ENCODE measurements around the gene ELP1.

DNA sequence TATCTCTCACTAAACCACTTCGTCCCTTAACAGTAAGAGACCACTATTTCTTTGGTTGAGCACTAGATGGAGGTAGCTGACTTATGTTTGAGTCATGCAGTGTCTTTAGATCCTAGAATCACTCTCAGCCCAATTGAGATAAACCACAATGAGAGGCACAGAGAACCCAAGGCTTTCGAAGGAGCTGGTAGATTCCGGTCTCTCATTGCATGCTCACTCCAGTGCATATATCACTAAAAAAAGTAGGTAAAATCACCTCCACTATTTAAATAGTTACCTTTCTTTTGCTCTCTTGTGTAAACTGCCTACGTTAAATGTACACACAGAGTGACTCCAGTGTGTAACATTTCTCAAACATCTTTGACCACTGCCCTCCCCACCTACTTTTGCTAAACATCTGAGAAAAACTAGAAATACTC is 44.3 kb downstream of the ELP1 start:
- TF ChIP-seq, protein P1, sequence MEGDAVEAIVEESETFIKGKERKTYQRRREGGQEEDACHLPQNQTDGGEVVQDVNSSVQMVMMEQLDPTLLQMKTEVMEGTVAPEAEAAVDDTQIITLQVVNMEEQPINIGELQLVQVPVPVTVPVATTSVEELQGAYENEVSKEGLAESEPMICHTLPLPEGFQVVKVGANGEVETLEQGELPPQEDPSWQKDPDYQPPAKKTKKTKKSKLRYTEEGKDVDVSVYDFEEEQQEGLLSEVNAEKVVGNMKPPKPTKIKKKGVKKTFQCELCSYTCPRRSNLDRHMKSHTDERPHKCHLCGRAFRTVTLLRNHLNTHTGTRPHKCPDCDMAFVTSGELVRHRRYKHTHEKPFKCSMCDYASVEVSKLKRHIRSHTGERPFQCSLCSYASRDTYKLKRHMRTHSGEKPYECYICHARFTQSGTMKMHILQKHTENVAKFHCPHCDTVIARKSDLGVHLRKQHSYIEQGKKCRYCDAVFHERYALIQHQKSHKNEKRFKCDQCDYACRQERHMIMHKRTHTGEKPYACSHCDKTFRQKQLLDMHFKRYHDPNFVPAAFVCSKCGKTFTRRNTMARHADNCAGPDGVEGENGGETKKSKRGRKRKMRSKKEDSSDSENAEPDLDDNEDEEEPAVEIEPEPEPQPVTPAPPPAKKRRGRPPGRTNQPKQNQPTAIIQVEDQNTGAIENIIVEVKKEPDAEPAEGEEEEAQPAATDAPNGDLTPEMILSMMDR (conservative IDR thresholded peaks at IDR 0.05; ENCODE audit: low read depth, low read length): 0 out of 2 replicates have a peak, but pooled peaks have one; percentile 16
- TF ChIP-seq EZH2 (IDR thresholded peaks at IDR 0.05; ENCODE audit: borderline replicate concordance, low read depth, low read length, poor library complexity, severe bottlenecking): no peak
